ENCODE measurements around the gene MALAT1. TPM values are rescaled to one million over a fixed set of nuclear protein-coding genes. Genes with fewer than 3 reads are reported as not detected.

The MALAT1 gene
- total and polyA plus RNA-seq, 2 of the 13 experiments (the other 11 are each of a cell fraction or from before 2014, with no cell fraction given), result 143 to 1,237 TPM

GRCh38 chr11:65479184-65480145 lies 19.4 kb upstream of the MALAT1 start (continued):
- TF ChIP-seq NFYB (CRISPR knock-in tag; IDR thresholded peaks at IDR 0.05) (no peak), YEATS4 (CRISPR knock-in tag; IDR thresholded peaks at IDR 0.05; ENCODE audit: borderline replicate concordance) (peak; percentile 54; the same call in 1 of the 2 replicates), TRIM24 (CRISPR knock-in tag; IDR thresholded peaks at IDR 0.05) (no peak), TCF12 (IDR thresholded peaks at IDR 0.05) (no peak), TCF12 (CRISPR knock-in tag; IDR thresholded peaks at IDR 0.05) (0 out of 2 replicates have a peak, but pooled peaks have one; percentile 40), ZMYM4 (CRISPR knock-in tag; IDR thresholded peaks at IDR 0.05) (no peak; the same call in 1 of the 2 replicates), PATZ1 (CRISPR knock-in tag; IDR thresholded peaks at IDR 0.05) (peak; percentile 84), CREM (IDR thresholded peaks at IDR 0.05) (peak; percentile 21; the same call in 1 of the 2 replicates), CREM (CRISPR knock-in tag; IDR thresholded peaks at IDR 0.05) (no peak), ARHGAP35 (CRISPR knock-in tag; IDR thresholded peaks at IDR 0.05; ENCODE audit: borderline replicate concordance) (no peak), HNRNPLL (IDR thresholded peaks at IDR 0.05; ENCODE audit: low read depth, low read length, poor library complexity, severe bottlenecking) (no peak), TRIM22 (IDR thresholded peaks at IDR 0.05) (no peak), HNF1A (IDR thresholded peaks at IDR 0.05; ENCODE audit: low read depth) (no peak), HNF1A (CRISPR knock-in tag; IDR thresholded peaks at IDR 0.05; ENCODE audit: borderline replicate concordance) (no peak), BHLHE40 (IDR thresholded peaks at IDR 0.05; ENCODE audit: low read length) (0 out of 2 replicates have a peak, but pooled peaks have one; percentile 11), ZBTB8A (CRISPR knock-in tag; IDR thresholded peaks at IDR 0.05; ENCODE audit: borderline replicate concordance, low read depth) (no peak), ZNF3 (CRISPR knock-in tag; IDR thresholded peaks at IDR 0.05) (no peak)
- TF ChIP-seq, protein P1, sequence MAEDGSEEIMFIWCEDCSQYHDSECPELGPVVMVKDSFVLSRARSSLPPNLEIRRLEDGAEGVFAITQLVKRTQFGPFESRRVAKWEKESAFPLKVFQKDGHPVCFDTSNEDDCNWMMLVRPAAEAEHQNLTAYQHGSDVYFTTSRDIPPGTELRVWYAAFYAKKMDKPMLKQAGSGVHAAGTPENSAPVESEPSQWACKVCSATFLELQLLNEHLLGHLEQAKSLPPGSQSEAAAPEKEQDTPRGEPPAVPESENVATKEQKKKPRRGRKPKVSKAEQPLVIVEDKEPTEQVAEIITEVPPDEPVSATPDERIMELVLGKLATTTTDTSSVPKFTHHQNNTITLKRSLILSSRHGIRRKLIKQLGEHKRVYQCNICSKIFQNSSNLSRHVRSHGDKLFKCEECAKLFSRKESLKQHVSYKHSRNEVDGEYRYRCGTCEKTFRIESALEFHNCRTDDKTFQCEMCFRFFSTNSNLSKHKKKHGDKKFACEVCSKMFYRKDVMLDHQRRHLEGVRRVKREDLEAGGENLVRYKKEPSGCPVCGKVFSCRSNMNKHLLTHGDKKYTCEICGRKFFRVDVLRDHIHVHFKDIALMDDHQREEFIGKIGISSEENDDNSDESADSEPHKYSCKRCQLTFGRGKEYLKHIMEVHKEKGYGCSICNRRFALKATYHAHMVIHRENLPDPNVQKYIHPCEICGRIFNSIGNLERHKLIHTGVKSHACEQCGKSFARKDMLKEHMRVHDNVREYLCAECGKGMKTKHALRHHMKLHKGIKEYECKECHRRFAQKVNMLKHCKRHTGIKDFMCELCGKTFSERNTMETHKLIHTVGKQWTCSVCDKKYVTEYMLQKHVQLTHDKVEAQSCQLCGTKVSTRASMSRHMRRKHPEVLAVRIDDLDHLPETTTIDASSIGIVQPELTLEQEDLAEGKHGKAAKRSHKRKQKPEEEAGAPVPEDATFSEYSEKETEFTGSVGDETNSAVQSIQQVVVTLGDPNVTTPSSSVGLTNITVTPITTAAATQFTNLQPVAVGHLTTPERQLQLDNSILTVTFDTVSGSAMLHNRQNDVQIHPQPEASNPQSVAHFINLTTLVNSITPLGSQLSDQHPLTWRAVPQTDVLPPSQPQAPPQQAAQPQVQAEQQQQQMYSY (CRISPR knock-in tag; IDR thresholded peaks at IDR 0.05), result no peak

Measured in HepG2 (cell line).